Pancreas (tissue), 10 donors: ENCODE results near the gene DPP9. TPM values are rescaled to one million over a fixed set of nuclear protein-coding genes. Genes with fewer than 3 reads are reported as not detected.

ENCODE experiments used
- ATAC-seq, 4 donors: fragments of 200-7000 bp; cut with Tn5 transposase; one replicate each; pipeline versions ENCODE4 v1.8.0 to v1.9.1; 2020; ENCODE audit warnings: mild to moderate bottlenecking in 4 of 4, moderate library complexity in 4 of 4
- DNase-seq, 6 donors: peaks; one replicate each; pipeline ENCODE4 v3.0.0-alpha.2; 2020
- FAIRE-seq: peaks from 2 replicates; lab custom pipeline; 2012; peaks lifted over from hg19 to GRCh38; lab: Jason Lieb, UNC
- H3K27ac ChIP-seq, 4 donors: fragments of 200-600 bp; sonication (generic); 1 replicate in 3 of 4; 2 replicates in 1 of 4; pipeline versions ENCODE4 v1.5.0 to v1.8.0; 2020
- H3K27me3 ChIP-seq, 4 donors: fragments of 200-600 bp; one replicate each; pipeline ENCODE4 v1.8.0; 2021
- H3K36me3 ChIP-seq, 3 donors: fragments of 200-600 bp; sonication (generic) in 1 of 3; one replicate each; pipeline versions ENCODE4 v1.5.0 to v1.8.0; 2020 to 2021
- H3K4me1 ChIP-seq, 3 donors: fragments of 200-600 bp; one replicate each; pipeline ENCODE4 v1.8.0; 2021
- H3K4me3 ChIP-seq, 4 donors: fragments of 200-600 bp; sonication (generic) in 2 of 4; one replicate each; pipeline versions ENCODE4 v1.5.0 to v1.8.0; 2020 to 2021
- H3K9me3 ChIP-seq, 4 donors: fragments of 200-600 bp; one replicate each; pipeline ENCODE4 v1.8.0; 2021
- CTCF ChIP-seq, 4 donors: fragments of 200-600 bp; sonication (generic) in 3 of 4; IDR thresholded peaks; one replicate each; pipeline versions ENCODE4 v1.5.0 to v1.8.0; 2021; ENCODE audit warnings: antibody characterized with exemption in 4 of 4
- WGBS, 2 donors: extraction: QIAGEN DNeasy Blood & Tissue Kit; methylation state at CpG; one replicate each; pipeline ENCODE4 v1.1.7; 2013; 5-methylcytosine and 5-hydroxymethylcytosine counted together
- intact Hi-C, 3 donors: fragments of 100-400 bp; cut with DNase I; formaldehyde crosslinking; loops; one replicate each; pipeline versions ENCODE4 v1.11.1 to v1.14.2; 2022
- polyA plus RNA-seq, 2 donors: library from polyadenylated mRNA; stranded (reverse); fragments of 200-250 nt; gene quantifications; one replicate each; pipeline ENCODE4 v1.2.3, GENCODE V29; 2013
- total RNA-seq, 6 donors: library from RNA; stranded (reverse); fragmentation: NEBNext Ultra II Directional in 4 of 6; extraction: Animal tissue kit (Norgen Biotek cat#: 25700) in 4 of 6; gene quantifications; one replicate each; pipeline versions ENCODE4 v1.2.1 to v1.2.4, GENCODE V29; 2021 to 2023
- donor health status: healthy with polysubstance abuse.
- donor health status: DM: no; HTN: no; CAD: no; lungs with moderate emphysema.
- donor health status: DM: no; HTN: no; CAD: no.
- donor health status: control.
- donor health status: control.
- donor health status: Bipolar disorder and iron deficiency.
- donor health status: DM: yes; HTN: yes; CAD: no.
- donor health status: DM: no; HTN: no; CAD: no.
- donor health status: DM: no; HTN: no; CAD: no.
- donor health status: DM: yes; HTN: yes; CAD: no.

DPP9 gene
- total and polyA plus RNA-seq, 8 donors = 19.0 to 47.4 (median 26.1) TPM

DNA sequence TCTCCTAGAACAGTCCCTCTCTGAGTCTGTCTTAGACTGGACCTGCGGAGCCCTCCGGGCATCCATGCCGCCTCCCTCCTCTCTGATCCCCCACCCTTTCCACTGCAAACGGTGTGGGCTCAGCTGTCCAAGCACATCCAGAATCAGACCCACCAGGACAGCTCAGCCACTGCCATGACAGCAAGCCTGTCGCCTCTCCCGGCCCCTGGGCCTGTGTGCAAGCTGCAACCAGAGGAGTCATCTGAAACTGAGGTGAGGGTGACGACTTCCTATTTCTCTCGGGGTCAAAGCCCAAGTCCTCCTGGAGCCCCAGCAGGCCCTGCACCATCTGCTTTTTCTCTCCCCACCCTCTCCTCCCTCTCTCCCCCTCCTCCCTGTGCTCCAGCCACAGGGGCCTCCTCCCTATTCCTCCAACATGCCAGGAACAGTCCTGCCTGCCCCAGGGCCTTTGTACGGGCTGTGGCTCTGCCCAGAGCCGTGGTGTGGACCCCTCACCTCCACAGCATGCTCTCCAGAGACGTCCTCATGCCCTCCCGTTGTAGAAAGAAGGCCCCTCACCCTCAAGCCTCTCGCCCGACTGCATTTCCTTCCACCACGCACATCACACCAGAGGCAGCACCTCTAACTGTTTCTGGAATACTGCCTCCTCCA is 30.0 kb downstream of the DPP9 start:
- 92 to 94% methylated on average over 15 of the region's 15 CpGs for WGBS, 2 donors
- Histone ChIP-seq H3K36me3 (peaks cover 8 to 77% (median 34%) of the 10 kb centered on the region in 3 donors), H3K27ac (peak overlapping the region in 1 of 4 donors; percentile 6), H3K27me3 (no peaks in the 10 kb centered on the region), H3K9me3 (no peaks in the 10 kb centered on the region), H3K4me1 (no peaks in the 10 kb centered on the region), H3K4me3 (no peak overlapping the region)
- peak in 1 of 6 donors; percentile 44 for DNase-seq
- no peak for TF ChIP-seq CTCF (IDR thresholded peaks at IDR 0.05)
- peak in 1 of 4 donors; percentile 9 for ATAC-seq
- no peak for FAIRE-seq
- intact Hi-C loops = no loop called here

DNA sequence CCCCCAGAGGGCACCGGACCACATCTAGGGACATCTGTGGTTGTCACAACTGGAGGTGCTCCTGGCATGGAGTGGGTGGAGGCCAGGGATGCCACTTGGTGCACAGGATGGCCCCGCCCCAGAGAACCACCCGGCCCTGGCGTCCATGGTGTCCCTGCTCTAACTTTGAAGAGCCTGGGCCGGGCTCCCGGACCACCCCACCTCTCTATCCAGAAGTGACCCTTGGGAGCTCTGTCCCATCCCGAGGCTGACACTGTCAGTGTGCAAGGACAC is 30.6 kb downstream of the DPP9 start:
- no peak overlapping the region for H3K4me3 ChIP-seq
- H3K4me1 ChIP-seq = no peaks in the 10 kb centered on the region
- WGBS, 2 donors = 92 to 95% methylated on average over 7 of the region's 7 CpGs
- TF ChIP-seq CTCF (IDR thresholded peaks at IDR 0.05) = no peak
- intact Hi-C loops = no loop called here
- no peak overlapping the region for H3K27ac ChIP-seq
- peaks cover 8 to 82% (median 40%) of the 10 kb centered on the region in 3 donors for H3K36me3 ChIP-seq
- ATAC-seq (no peak), DNase-seq (no peak), FAIRE-seq (no peak)
- H3K27me3 ChIP-seq = no peaks in the 10 kb centered on the region
- H3K9me3 ChIP-seq = no peaks in the 10 kb centered on the region

GRCh38 chr19:4692251-4693077 is 31.2 kb downstream of the DPP9 start:
- Histone ChIP-seq H3K4me3 (no peak overlapping the region), H3K36me3 (peaks cover 8 to 85% (median 42%) of the 10 kb centered on the region in 3 donors), H3K9me3 (no peaks in the 10 kb centered on the region), H3K4me1 (no peaks in the 10 kb centered on the region), H3K27ac (no peak overlapping the region), H3K27me3 (no peaks in the 10 kb centered on the region)
- DNase-seq = peak in 1 of 6 donors; percentile 55
- WGBS, 2 donors = 93 to 94% methylated on average over 27 of the region's 27 CpGs
- FAIRE-seq = no peak
- intact Hi-C loops = no loop called here
- no peak for TF ChIP-seq CTCF (IDR thresholded peaks at IDR 0.05)
- ATAC-seq = no peak

DNA sequence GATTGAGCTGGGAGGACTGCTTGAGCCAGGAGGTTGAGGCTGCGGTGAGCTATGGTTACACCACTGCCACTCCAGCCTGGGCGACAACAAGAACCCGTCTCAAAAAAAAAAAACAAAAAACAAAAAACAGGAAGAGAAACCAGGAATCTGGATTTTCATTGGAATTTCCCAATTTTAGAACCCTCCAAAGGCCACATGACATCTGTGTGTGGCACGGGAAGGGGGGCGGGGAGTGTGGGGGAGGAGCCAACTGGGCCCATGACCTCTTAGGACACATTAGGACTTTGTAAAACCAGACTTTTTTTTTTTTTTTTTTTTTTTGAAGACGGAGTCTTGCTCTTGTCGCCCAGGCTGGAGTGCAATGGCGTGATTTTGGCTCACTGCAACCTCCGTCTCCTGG is 32.3 kb downstream of the DPP9 start:
- peak in 2 of 4 donors; percentile 11 to 20 for ATAC-seq
- 94 to 95% methylated on average over 9 of the region's 9 CpGs for WGBS, 2 donors
- Histone ChIP-seq H3K4me1 (no peaks in the 10 kb centered on the region), H3K4me3 (no peak overlapping the region), H3K9me3 (no peaks in the 10 kb centered on the region), H3K27me3 (no peaks in the 10 kb centered on the region), H3K36me3 (peaks cover 8 to 82% (median 46%) of the 10 kb centered on the region in 3 donors), H3K27ac (no peak overlapping the region)
- DNase-seq = no peak
- FAIRE-seq = no peak
- no peak for TF ChIP-seq CTCF (IDR thresholded peaks at IDR 0.05)
- intact Hi-C loops = no loop called here

DNA sequence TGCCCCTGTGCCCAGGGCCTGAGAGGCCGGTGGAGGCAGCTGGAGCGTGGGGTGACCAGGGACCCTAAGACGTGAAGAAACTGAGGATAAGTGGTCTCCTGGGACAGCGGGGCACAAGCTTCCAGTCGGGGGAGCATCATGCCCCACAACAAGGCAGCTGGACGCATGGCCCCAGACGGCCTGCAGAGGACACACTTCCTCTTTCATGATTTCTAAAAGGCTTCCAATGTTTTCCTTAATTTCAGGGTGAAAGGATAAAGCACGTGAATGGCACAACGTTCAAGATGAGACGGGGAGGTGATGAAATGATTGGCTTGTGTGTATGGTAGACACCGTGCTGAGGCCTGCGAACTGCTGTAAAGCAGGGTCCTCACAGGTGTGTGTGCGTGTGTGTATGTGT is 33.3 kb downstream of the DPP9 start:
- peaks cover 8 to 75% (median 43%) of the 10 kb centered on the region in 3 donors for H3K36me3 ChIP-seq
- WGBS, 2 donors = 84% methylated on average over 13 of the region's 13 CpGs
- H3K9me3 ChIP-seq = no peaks in the 10 kb centered on the region
- no peak overlapping the region for H3K27ac ChIP-seq
- ATAC-seq (peak in 1 of 4 donors; percentile 9), DNase-seq (no peak), FAIRE-seq (no peak)
- no peaks in the 10 kb centered on the region for H3K27me3 ChIP-seq
- TF ChIP-seq CTCF (IDR thresholded peaks at IDR 0.05) = no peak
- H3K4me1 ChIP-seq = no peaks in the 10 kb centered on the region
- intact Hi-C loops = no loop called here
- H3K4me3 ChIP-seq = no peak overlapping the region
